GM19239 (cell line): ENCODE results near the gene SGTA.

Experiments
- DNase-seq: peaks from one replicate; pipeline ENCODE4 v3.0.0; 2011; ENCODE audit warnings: low spot score; ENCODE audit not compliant: insufficient read length
- FAIRE-seq: peaks from 2 replicates; lab custom pipeline; 2011; peaks lifted over from hg19 to GRCh38; lab: Jason Lieb, UNC

Gene SGTA

DNA sequence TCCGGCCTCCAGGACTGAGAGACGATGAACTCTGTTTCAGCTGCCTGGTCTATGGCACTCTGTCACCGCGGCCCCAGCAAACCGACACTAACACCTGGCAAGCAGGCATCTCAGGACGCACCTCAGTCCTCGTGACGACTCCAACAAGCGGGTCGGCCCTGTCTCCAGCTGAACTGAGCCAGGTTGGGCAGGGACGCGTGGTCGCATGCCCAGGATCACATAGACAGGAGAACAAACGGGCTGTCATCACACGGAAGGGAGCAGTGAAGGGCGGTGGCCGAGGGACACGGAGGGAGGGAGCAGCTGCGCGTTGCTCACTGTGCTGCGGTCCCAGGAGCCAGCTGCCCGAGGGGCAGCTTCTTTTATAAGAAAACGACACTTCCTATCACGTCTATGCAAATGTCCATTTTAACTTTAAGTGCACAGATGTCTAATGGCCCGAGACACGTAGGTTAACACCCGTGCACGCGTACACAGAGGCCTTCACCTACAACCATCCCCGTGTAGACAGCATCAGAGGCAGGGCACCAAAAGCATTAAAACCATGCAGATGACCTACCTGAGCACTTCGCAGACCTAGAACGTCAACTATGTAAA lies 8.9 kb downstream of the SGTA start:
- DNase-seq = no peak
- no peak for FAIRE-seq

DNA sequence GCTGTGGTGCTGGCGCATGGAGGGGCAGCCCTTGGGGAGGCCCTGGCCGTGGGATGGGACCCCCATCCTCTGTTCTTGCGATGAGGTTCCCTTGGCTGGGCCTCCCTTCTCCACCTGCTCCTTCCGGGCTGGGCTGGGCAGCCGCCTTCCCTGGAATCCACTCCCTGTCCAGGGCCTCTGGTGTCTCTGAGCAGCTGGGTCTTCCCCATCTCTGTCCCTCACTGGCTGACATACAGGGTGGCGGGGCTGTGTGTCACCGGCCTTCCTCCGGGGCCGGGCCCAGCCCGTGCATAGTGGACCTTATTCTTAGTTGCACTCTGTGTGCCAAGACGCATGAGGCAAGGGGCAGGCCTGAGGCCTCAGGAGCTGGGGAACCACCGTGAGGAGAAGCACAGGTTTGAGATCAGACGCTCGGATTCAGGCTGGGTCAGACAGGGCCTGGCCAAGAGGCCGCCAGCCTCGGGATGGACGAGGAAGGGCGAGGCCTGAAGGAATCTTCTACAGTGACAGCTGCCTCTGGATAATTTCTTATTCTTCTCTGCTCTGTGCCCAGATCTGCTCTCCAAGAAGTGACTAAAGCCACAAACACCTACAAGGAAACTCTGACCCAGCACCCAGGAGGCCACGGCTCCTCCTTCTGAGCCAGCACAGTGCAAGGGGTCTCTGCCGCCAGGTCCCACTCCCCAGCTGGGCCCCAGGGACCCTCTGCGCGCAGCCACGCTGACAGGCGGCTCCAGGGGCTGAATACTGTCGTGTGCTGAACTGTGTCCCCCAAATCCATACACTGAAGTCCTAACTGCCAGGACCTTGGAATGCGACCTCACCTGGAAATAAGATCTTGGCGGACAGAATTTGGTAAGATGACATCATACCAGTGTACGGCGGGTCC lies 11.0 kb downstream of the SGTA start:
- DNase-seq = no peak
- FAIRE-seq = no peak

DNA sequence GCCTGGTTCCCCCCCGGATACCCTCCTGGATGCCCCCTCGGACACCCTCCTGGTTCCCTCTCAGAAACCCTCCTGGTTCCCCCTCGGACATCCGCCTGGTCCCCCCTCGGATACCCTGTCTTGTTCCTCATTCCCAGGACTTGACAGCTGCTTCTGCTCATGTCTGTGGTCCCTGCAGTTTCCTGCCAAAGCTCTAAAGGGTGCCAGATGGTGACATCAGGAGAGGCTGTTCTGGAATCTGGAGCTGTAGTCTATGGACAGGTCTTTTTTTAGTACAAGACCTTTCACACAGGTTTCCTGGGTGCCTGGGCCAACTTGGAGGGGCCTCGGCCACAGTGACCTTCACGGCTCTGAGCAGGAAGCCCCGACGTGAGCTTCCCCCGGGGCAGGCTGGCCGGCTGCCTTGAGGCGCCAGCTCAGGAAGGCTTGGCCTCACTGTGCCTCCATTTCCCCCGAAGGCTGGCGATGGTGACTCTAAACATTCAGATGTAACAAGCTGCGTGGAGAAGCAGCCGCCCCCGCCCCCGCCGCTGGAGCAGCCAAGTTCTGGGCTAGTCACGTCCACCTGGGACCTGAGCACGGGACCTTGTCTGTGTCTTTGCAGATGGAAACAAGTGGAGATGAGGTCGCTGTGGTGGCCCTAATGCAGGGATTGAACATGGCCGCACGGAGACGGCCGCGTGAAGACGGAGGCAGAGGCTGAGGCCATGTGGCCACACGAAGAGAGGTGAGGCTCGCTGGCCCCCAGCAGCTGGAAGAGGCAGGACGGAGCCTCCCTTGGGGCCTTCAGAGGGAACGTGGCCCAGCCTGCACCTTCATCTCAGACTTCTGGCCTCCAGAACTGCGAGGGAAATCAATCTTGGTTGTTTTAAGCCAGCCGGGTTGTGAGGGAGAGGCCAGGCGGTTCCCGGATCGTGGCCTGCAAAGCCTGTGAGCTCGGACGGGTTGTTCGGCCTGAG lies 12.7 kb downstream of the SGTA start:
- FAIRE-seq = no peak
- no peak for DNase-seq

DNA sequence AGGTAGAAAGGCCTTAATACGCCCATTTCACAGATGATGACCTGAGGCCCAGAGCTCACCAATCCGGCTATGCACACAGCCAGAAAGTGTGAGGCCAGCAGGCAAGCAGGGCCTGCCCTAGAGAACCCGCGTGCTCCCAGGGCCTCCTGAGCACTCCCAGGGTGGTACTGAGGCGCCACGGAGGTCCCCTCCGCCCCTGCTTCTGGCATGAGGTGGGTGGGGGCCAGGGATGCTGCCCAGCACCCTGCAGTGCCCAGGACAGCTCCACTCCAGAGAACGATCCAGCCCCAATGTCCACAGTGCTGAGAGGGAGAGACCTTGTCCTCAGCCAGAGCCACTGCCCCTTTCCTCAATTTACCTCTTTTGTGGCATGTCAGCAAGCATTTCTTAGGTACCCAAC lies 13.9 kb downstream of the SGTA start:
- no peak for FAIRE-seq
- DNase-seq = no peak

DNA sequence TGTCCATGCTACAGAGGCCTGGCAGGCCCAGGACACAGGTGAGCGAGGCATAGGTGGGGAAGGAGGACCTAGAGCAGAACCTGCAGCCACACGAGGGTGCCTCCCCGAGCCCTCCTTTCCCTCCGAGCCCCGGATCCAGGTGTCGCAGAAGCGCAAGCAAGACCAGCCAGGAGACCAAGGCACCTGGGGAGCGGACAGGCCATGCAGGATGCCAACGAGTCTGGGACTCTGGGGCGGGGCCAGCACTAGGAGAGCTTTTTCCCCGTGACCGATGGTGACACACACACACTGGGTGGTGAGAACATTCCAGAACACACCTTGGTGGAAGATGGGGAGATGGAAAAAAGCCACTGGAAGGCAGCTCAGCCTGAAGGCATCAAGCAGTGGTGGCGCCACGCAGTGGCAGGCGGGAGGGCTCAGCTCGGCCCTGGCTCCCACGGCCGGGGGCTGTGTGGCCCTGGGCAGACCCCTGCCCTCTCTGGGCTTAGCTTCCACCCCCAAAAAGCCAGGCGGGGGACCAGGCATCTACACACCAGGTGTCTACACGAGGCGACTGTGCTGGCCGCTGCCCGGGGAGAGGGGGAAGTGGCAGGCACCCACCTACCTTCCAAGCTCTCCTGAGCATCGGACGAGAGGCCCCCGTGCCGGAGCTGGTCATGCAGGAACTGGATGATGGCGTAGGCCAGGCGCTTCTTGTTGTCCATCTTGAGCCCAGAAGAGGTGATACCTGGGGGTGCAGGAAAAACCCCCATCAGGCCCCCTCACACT lies 14.5 kb downstream of the SGTA start:
- DNase-seq (no peak), FAIRE-seq (no peak)

DNA sequence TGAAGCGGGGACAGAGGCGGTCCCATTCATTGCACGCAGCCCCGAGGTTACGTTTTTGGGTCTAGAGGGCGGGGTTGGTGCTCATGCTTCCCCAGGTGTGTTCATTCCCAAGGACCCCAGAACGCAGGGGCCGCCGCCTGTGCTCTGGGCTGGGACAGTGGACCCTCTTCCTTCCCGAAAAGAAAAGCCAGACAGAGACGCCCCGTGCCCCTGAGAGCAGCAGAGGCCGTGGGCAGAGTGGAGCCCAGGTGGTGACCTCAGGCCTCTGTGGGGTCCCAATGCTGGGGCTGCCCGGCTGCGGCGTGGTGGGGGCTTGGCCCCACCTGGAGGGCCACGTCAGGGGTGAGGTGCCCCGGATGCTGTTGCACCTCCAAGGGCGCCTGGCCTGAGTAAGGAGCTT lies 15.4 kb downstream of the SGTA start:
- DNase-seq = no peak
- no peak for FAIRE-seq

DNA sequence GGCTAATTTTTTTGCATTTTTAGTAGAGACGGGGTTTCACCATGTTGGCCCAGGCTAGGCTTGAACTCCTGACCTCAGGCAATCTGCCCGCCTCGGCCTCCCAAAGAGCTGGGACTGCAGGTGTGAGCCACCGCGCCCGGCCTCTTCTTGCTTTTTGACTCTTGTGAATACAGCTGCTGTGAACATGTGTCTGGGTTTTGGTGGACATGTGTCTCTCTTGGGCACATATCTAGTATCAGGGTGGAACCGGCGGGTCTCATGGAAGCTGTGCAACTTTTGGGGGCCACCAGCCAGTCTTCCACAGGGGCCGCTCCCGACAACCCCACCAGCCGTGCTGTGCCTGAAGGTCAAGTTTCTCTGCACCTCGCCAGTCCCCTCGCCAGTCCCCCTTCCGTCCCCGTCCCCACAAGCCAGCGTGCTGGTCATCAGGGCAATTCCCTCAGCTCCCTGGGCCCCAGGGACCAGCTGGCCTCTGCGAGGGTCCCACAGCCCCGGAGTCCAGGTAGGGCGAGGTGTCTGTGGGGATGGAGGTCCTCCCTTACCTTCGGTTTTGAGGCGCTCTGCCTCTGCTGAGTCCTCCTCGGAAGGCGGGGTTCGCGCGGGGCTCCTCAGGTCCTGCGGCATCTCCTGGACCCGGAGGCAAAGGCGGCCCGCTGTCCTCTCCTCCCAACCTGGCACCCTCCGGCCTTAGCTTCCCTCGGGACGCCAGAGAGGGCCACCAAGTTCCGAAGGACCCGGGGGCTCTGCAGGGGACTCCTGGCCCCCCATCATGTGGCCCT lies 16.3 kb downstream of the SGTA start:
- no peak for DNase-seq
- FAIRE-seq = no peak

DNA sequence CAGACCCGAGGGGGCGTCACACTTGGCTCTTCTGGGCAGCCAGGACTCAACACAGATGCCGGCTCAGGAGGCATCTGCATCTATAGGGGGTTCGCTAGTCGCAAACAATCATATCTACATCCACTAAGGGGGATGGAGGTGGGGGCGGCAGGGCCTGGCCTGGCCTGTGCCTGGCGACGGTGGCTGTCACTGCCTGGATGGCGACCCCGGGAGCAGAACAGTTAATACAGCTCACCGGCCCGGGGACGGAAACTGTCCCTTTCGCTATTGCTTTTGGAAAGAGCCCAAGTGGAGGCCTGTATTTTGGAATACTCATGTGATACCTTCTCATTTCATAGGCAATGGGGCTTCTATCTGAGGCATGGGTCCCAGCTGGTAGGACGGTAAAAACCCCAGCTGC lies 17.7 kb downstream of the SGTA start:
- FAIRE-seq (no peak), DNase-seq (no peak)

DNA sequence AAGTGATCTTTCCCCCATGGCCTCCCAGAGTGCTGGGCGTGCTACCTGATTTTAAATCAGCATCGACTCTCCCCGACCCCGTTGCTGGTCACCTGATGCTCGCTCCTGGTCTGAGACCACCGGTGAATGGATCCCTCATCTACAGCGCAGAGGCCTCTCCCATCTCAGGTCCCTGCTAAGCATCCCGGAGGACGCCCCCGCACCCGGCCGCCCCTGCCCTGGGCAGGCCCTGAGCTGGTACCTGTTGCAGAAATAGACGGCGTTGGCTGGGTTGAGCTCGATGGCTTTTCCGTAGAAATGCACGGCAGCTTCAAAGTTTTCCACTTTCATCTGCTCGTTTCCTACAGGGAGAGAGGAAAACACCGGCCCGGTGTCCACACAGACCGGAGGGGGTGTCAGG lies 18.1 kb downstream of the SGTA start:
- FAIRE-seq (no peak), DNase-seq (no peak)

DNA sequence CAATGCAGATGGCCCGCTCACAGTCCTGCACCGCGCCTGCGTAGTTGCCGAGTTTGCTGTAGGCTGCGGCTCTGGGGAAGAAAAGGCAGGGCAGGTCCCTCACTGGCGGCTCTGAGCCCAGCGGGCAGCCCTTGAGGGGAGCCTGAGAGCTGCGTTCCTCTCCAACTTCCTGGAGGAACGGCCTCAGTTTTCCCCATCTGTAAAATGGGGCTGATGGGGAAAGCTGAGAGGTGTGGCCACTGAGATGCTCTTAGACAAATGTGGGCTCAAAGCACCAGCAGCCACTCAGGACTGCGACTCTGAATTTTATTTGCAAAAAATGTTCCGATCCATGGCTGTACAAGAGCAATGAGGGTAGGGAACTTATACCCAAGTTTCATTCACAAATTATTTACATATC lies 19.4 kb downstream of the SGTA start:
- FAIRE-seq = no peak
- no peak for DNase-seq

DNA sequence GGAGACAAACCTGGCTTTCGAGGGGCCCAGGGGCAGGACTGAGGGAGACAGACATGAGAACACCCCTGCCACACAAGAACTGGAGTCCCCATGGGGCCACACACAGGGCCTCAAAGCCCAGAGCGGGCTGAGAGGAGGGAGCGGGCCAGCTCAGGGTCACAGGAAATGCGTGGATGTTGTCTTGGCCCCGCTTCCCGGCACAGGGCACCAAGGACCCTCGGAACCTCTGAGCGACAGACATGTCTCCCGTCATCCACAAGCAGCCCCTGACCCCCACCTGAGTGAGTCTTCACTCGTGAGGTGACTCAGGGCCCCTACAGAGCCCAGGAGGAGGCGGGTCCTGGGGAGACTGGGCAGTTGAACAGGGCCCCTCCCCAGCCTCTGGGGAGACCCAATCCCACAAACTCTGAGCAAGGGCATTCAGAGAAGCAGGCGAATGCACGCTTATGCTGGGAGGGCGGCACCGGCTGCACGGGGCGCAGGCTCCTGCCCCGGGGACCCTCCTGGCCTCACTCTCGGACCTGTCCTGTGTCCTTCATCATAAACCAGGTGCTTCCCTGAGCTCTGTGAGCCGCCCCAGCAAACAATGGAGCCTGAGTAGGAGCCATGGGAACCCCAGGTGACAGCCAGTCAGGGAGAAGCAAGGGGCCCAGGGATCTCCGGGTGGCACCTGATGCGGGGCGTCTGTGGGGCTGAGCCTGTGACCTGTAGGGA lies 20.1 kb downstream of the SGTA start:
- DNase-seq (no peak), FAIRE-seq (no peak)

DNA sequence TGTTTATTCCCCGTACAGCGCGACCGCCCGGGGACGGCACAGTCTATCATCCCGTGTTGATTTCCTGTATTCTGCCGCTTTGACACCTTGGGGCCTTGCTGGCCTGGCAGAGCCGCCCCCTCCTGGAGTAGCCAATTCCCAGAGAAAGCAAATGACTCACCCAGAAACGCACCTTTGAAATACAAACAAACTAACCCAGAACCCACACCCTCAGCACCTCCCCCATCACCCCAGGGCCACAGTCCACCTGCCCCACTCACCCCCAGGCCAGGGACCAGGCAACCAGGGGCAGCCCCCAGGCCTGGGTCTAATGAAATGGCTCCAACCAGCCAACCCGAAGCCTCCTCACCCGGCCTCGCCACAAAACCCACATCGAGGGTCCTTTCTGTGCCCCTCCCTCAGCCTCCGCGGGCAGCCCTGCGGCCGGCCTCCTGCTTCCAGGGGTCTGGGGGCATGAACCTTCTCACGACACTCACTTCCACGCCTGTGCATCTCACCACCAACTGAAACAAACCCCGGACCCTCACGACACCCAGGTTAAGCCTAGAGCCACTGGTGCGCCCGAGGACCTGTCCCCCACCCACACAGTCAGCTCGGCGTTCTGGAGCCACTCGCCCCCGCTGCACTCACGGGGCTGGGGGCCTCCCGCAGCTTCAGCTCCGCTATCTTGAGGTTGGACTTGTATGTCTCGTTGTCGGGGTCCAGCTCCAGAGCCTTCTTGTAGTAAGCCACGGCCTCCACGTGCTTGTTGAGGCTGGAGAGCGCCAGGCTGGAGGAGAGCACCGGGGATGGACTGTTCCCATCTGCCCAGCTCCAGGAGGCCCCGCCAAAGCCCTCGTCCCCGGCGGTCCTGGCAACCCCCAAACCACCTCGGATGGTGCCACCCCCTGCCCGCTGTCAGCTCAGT lies 20.9 kb downstream of the SGTA start:
- FAIRE-seq (no peak), DNase-seq (no peak)

DNA sequence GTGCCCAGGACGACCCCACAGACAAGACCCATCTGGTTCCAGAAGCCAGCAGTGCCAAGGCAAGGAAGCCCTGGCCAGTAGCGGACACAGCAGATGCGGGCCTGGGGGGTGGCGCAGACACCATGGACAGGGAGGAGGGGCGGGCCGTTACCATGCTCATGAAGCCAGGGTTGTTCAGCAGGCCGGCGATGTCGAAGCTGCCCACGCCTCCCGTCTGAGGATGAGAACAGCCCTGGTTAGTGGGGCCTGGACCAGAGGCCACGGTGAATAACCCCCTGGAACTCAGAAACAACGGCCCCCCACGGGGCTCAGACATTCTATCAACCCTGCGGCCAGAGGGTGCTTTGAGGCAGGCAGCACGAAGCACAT lies 21.8 kb downstream of the SGTA start:
- FAIRE-seq (no peak), DNase-seq (no peak)

DNA sequence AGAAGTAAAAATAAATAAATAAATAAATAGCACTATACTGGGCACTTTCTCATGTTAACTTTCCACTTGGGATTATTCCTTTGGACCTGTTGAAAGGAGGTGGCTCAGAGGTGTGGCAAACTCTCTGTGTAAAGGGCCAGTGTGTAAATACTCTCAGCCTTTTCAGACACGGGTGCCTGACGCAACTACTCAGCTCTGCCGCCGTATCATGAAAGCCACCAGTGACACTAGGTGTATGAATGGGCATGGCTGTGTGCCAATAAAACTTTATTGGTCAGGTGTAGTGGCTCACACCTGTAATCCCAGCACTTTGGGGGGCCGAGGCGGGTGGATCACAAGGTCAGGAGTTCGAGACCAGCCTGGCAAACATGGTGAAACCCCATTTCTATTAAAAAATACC lies 23.1 kb downstream of the SGTA start:
- DNase-seq (no peak), FAIRE-seq (no peak)

DNA sequence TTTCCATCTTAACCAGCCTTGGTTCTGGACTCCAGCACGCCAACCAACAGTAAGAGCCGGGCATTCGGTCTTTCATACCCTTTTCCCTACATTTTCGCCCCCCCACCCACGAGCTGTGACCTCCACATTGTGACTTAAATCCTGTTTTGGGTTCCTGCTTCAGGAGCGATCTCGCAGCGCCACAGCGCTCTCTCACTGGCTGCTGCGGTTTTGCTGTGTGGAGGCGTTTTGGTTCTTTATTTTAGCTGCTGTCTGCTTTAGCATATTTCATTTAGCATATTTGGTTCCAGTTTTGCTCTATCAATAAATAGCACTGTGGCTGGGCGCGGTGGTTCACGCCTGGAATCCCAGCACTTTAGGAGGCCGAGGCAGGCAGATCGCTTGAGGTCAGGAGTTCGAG lies 23.7 kb downstream of the SGTA start:
- DNase-seq = no peak

DNA sequence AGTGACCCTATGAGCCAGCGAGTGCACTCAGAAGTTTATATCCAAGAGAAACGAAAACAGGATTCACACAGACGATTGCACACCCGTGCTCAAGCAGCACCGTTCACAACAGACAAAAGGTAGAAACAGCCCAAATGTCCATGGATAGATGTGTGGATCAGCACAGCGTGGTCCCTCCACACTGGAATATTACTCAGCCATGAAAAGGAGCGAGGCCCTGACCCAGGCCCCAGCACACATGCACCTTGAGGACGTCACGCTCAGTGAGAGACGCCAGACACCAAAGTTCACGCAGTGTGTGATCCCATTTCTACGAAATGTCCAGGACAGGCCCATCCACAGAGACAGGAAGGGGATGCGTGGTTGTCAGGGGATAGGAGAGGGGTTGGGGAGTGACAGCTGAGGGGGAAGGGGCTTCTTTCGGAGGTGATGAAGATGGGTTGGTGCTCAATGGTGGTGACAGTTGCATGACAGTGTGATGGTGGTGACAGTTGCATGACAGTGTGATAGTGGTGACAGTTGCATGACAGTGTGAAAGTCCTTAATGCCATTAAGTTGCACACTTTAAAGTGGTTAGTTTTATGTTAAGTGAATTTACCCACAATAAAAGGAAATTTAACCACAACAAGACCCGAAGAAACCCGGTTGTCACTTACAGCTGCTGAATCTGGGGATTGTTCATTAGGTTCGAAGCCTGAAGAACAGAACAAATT lies 24.3 kb downstream of the SGTA start:
- FAIRE-seq = no peak
- DNase-seq = no peak

More for the DNA sequence above, 23.7 kb downstream of the SGTA start:
- FAIRE-seq = no peak
